ENCODE measurements around the gene NME2.
"Not testable (repeated sequence)": the region's sequence is repeated elsewhere in the genome, so short reads cannot be mapped to it uniquely, and the experiment has no call there.

DNA sequence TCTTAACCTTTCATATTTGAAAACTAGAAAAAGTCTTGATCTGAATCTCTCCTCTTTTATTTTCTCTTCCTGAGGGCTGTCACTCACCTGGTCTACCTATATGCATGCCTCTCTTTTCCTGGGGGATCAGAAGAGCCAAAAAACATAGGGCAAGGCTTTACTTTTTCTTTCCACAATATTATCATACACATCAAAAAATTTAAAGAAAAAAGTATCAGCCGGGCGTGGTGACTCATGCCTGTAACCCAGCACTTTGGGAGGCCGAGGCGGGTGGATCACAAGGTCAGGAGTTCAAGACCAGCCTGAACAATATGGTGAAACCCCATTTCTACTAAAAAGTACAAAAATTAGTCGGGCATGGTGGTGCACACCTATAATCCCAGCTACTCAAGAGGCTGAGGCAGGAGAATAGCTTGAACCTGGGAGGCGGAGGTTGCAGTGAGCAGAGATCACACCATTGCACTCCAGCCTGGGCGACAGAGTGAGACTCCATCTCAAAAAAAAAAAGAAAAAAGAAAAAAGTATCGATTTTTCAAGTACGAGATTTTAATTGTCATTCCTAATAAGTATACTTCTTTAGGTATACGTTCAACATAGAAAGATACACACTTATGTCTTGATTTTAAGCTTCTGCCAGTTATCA lies 43.6 kb upstream of the NME2 start:
- not testable (repeated sequence) for TF ChIP-seq POLR2A (IDR thresholded peaks at IDR 0.05)
- TF ChIP-seq, protein P1, sequence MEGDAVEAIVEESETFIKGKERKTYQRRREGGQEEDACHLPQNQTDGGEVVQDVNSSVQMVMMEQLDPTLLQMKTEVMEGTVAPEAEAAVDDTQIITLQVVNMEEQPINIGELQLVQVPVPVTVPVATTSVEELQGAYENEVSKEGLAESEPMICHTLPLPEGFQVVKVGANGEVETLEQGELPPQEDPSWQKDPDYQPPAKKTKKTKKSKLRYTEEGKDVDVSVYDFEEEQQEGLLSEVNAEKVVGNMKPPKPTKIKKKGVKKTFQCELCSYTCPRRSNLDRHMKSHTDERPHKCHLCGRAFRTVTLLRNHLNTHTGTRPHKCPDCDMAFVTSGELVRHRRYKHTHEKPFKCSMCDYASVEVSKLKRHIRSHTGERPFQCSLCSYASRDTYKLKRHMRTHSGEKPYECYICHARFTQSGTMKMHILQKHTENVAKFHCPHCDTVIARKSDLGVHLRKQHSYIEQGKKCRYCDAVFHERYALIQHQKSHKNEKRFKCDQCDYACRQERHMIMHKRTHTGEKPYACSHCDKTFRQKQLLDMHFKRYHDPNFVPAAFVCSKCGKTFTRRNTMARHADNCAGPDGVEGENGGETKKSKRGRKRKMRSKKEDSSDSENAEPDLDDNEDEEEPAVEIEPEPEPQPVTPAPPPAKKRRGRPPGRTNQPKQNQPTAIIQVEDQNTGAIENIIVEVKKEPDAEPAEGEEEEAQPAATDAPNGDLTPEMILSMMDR (IDR thresholded peaks at IDR 0.05) = not testable (repeated sequence)
